ENCODE data around the gene C2CD4A.

GRCh38 chr15:62053439-62054085 is 13.2 kb upstream of the C2CD4A start:
- TF ChIP-seq POLR2A (IDR thresholded peaks at IDR 0.05; ENCODE audit: low read depth, low read length) (no peak), POLR2AphosphoS5 (IDR thresholded peaks at IDR 0.05; ENCODE audit: low read depth, low read length) (no peak), TAF1 (IDR thresholded peaks at IDR 0.05; ENCODE audit: borderline replicate concordance, low read depth, low read length) (no peak)

Measured in GM12892 (cell line).